COLO668 (cell line): Measurements from ENCODE around the gene SMIM27.
"Not testable (repeated sequence)": the region's sequence is repeated elsewhere in the genome, so short reads cannot be mapped to it uniquely, and the experiment has no call there.

Experiments
- DNase-seq: peaks from one replicate; lab custom pipeline; 2025; ENCODE audit not compliant: unreplicated experiment; lab: John Stamatoyannopoulos, UW

The SMIM27 gene

GRCh38 chr9:32552172-32552872 lies at the start of gene SMIM27, which contains the start of gene TOPORS:
SMIM27 (plus strand) TSS chr9:32552327; CDS start chr9:32552435, 108 bp downstream.
TOPORS (minus strand) TSS chr9:32552586; CDS start chr9:32552436, 150 bp downstream.
- DNase-seq = peak; percentile 94

- no peak for DNase-seq
Measured at GRCh38 chr9:32502464-32502863, 49.7 kb upstream of the SMIM27 start.

- no peak for DNase-seq
Measured at GRCh38 chr9:32503008-32503407, 49.1 kb upstream of the SMIM27 start.

GRCh38 chr9:32508728-32509127 lies 43.4 kb upstream of the SMIM27 start:
- DNase-seq = no peak

GRCh38 chr9:32516241-32516640 lies 35.9 kb upstream of the SMIM27 start:
- no peak for DNase-seq

GRCh38 chr9:32518276-32518675 lies 33.9 kb upstream of the SMIM27 start:
- DNase-seq = no peak

- DNase-seq = no peak
Measured at GRCh38 chr9:32523910-32524309, 28.2 kb upstream of the SMIM27 start.

- not testable (repeated sequence) for DNase-seq
Measured at GRCh38 chr9:32524558-32524891, 27.6 kb upstream of the SMIM27 start.

GRCh38 chr9:32524892-32525708 lies 27.0 kb upstream of the SMIM27 start:
- peak; percentile 36 for DNase-seq

- DNase-seq = no peak
Measured at GRCh38 chr9:32525709-32526030, 26.5 kb upstream of the SMIM27 start.

- DNase-seq = peak; percentile 89
Measured at GRCh38 chr9:32526041-32526706, 26.0 kb upstream of the SMIM27 start, which contains the start of gene RIGI. RIGI (minus strand) TSS chr9:32526196; CDS start chr9:32526166, 30 bp downstream.

- DNase-seq = no peak
Measured at GRCh38 chr9:32526707-32527048, 25.4 kb upstream of the SMIM27 start.

- no peak for DNase-seq
Measured at GRCh38 chr9:32533336-32533735, 18.8 kb upstream of the SMIM27 start.

- DNase-seq = no peak
Measured at GRCh38 chr9:32533816-32534215, 18.3 kb upstream of the SMIM27 start.

- DNase-seq = no peak
Measured at GRCh38 chr9:32543047-32543446, 9.1 kb upstream of the SMIM27 start.

- no peak for DNase-seq
Measured at GRCh38 chr9:32545884-32546283, 6.2 kb upstream of the SMIM27 start.

GRCh38 chr9:32548213-32548612 lies 3.9 kb upstream of the SMIM27 start:
- not testable (repeated sequence) for DNase-seq

GRCh38 chr9:32550150-32550561 lies 2.0 kb upstream of the SMIM27 start:
- DNase-seq = no peak

GRCh38 chr9:32550562-32551275 lies 1.4 kb upstream of the SMIM27 start:
- peak; percentile 85 for DNase-seq

- DNase-seq = peak; percentile 43
Measured at GRCh38 chr9:32551276-32552051, 663 bp upstream of the SMIM27 start.
